Spleen (tissue), 11 donors: ENCODE measurements around the gene VWA3B. TPM values are rescaled to one million over a fixed set of nuclear protein-coding genes. Genes with fewer than 3 reads are reported as not detected.

Experiments
- DNase-seq: peaks from one replicate; pipeline ENCODE4 v3.0.0-alpha.2; 2020
- H3K27ac ChIP-seq, 8 donors: fragments of 200-600 bp; sonication (generic) in 7 of 8; 1 replicate in 4 of 8; 2 replicates in 4 of 8; pipeline versions ENCODE4 v1.5.0 to v1.8.0; 2016 to 2021; ENCODE audit warnings: inconsistent platforms in 4 of 8, mild to moderate bottlenecking in 4 of 8, moderate library complexity in 1 of 8
- H3K27me3 ChIP-seq, 7 donors: fragments of 200-600 bp; sonication (generic) in 6 of 7; replicated peaks in 1 of 7; 1 replicate in 4 of 7; 2 replicates in 3 of 7; pipeline versions ENCODE4 v1.5.0 to v1.8.0; 2016 to 2021; ENCODE audit warnings: inconsistent platforms in 3 of 7, mild to moderate bottlenecking in 1 of 7
- H3K36me3 ChIP-seq, 6 donors: fragments of 200-600 bp; sonication (generic) in 5 of 6; 1 replicate in 4 of 6; 2 replicates in 2 of 6; pipeline versions ENCODE4 v1.5.0 to v1.8.0; 2016 to 2021; ENCODE audit warnings: inconsistent platforms in 2 of 6
- H3K4me1 ChIP-seq, 6 donors: fragments of 200-600 bp; sonication (generic) in 5 of 6; 1 replicate in 3 of 6; 2 replicates in 3 of 6; pipeline versions ENCODE4 v1.5.0 to v1.8.0; 2016 to 2021; ENCODE audit warnings: inconsistent platforms in 3 of 6
- H3K4me3 ChIP-seq, 8 donors: fragments of 200-600 bp; sonication (generic) in 7 of 8; 1 replicate in 4 of 8; 2 replicates in 4 of 8; pipeline versions ENCODE4 v1.5.0 to v1.8.0; 2016 to 2021; ENCODE audit warnings: inconsistent platforms in 4 of 8, mild to moderate bottlenecking in 4 of 8, moderate library complexity in 2 of 8
- H3K9me3 ChIP-seq, 8 donors: fragments of 200-600 bp; sonication (generic) in 7 of 8; 1 replicate in 4 of 8; 2 replicates in 4 of 8; pipeline versions ENCODE4 v1.5.0 to v1.8.0; 2016 to 2021; ENCODE audit warnings: inconsistent platforms in 4 of 8
- CTCF ChIP-seq, 11 experiments: fragments of 200-600 bp in 7 of 11; fragments of 450-650 bp in 4 of 11; sonication (generic) in 4 of 11; IDR thresholded peaks in 8 of 11; conservative IDR thresholded peaks in 3 of 11; 1 replicate in 7 of 11; 2 replicates in 4 of 11; pipeline versions ENCODE4 v1.4.0 to v1.8.0; 2016 to 2021; ENCODE audit warnings: antibody characterized with exemption in 11 of 11, inconsistent platforms in 4 of 11, mild to moderate bottlenecking in 1 of 11
- POLR2A ChIP-seq, 3 donors: fragments of 450-650 bp; IDR thresholded peaks; one replicate each; pipeline ENCODE4 v1.5.1; 2017; ENCODE audit warnings: antibody characterized with exemption in 3 of 3, mild to moderate bottlenecking in 1 of 3
- POLR2AphosphoS5 ChIP-seq, 3 donors: sonication (generic); formaldehyde crosslinking; IDR thresholded peaks; one replicate each; pipeline ENCODE4 v1.5.1; 2017; ENCODE audit warnings: antibody characterized with exemption in 3 of 3
- WGBS, 5 donors: extraction: QIAGEN DNeasy Blood & Tissue Kit in 3 of 5; methylation state at CpG; one replicate each; pipeline versions ENCODE4 v1.1.5 to v1.1.7; 2013 to 2018; 5-methylcytosine and 5-hydroxymethylcytosine counted together
- intact Hi-C: fragments of 100-400 bp; cut with DNase I; formaldehyde crosslinking; loops from one replicate; pipeline ENCODE4 v1.15.0; 2023; ENCODE audit warnings: low total_unique reads
- polyA plus RNA-seq, 3 donors: library from polyadenylated mRNA; stranded (reverse); fragments of 200-250 nt; gene quantifications; one replicate each; pipeline ENCODE4 v1.2.1, GENCODE V29; 2013
- total RNA-seq, 7 donors: library from RNA; depleted of rRNA in 3 of 7; stranded (reverse); fragments of >200 nt in 3 of 7; fragmentation: NEBNext Ultra II Directional in 4 of 7; extraction: Animal tissue kit (Norgen Biotek cat#: 25700) in 4 of 7; gene quantifications; one replicate each; pipeline versions ENCODE4 v1.1.0 to v1.2.1, GENCODE V29; 2016 to 2021
- donor health status: healthy with polysubstance abuse.
- donor health status: DM: no; HTN: no; CAD: no; lungs with moderate emphysema.
- donor health status: DM: no; HTN: no; CAD: no.
- donor health status: Bipolar disorder and iron deficiency.
- donor health status: healthy.
- donor health status: DM: no; HTN: no; CAD: no.
- donor health status: DM: yes; HTN: yes; CAD: no.

Gene VWA3B
- total and polyA plus RNA-seq, 10 donors: 0.02 to 0.13 TPM; not detected in 8

GRCh38 chr2:98350411-98350810 lies 263.4 kb downstream of the VWA3B start:
- DNase-seq: no peak
- Histone ChIP-seq H3K4me1 (peaks cover 8 to 22% (median 13%) of the 10 kb centered on the region in 6 donors), H3K27ac (no peak overlapping the region), H3K9me3 (peaks cover 0 to 18% (median 4%) of the 10 kb centered on the region in 8 donors), H3K27me3 (peaks cover 7 to 68% (median 38%) of the 10 kb centered on the region in 7 donors), H3K4me3 (no peak overlapping the region), H3K36me3 (no peaks in the 10 kb centered on the region)
- TF ChIP-seq CTCF (IDR thresholded peaks at IDR 0.05 in 8 of 11, conservative IDR thresholded peaks at IDR 0.05 in 3 of 11) (no peak), POLR2AphosphoS5 (IDR thresholded peaks at IDR 0.05) (no peak), POLR2A (IDR thresholded peaks at IDR 0.05) (no peak)
- 86 to 95% (median 89%) methylated on average over 1 of the region's 1 CpG for WGBS, 5 donors
- intact Hi-C loops: no loop called here

- peaks cover 0 to 14% (median 0%) of the 10 kb centered on the region in 7 donors for H3K27me3 ChIP-seq
- no peak for TF ChIP-seq POLR2A (IDR thresholded peaks at IDR 0.05)
- TF ChIP-seq CTCF (IDR thresholded peaks at IDR 0.05 in 8 of 11, conservative IDR thresholded peaks at IDR 0.05 in 3 of 11): no peak
- TF ChIP-seq POLR2AphosphoS5 (IDR thresholded peaks at IDR 0.05): no peak
- no peak for DNase-seq
- no peak overlapping the region for H3K27ac ChIP-seq
- H3K4me3 ChIP-seq: no peak overlapping the region
- intact Hi-C loops: no loop called here
- no peaks in the 10 kb centered on the region for H3K4me1 ChIP-seq
- H3K36me3 ChIP-seq: no peaks in the 10 kb centered on the region
- peaks cover 0 to 16% (median 4%) of the 10 kb centered on the region in 8 donors for H3K9me3 ChIP-seq
- 59 to 73% (median 68%) methylated on average over 3 of the region's 3 CpGs for WGBS, 5 donors
Measured at GRCh38 chr2:98355881-98356280, 268.9 kb downstream of the VWA3B start.

- Histone ChIP-seq H3K36me3 (no peaks in the 10 kb centered on the region), H3K4me3 (no peak overlapping the region), H3K27me3 (peaks cover 0 to 6% (median 0%) of the 10 kb centered on the region in 7 donors), H3K27ac (no peak overlapping the region), H3K4me1 (no peaks in the 10 kb centered on the region), H3K9me3 (peaks cover 0 to 15% (median 0%) of the 10 kb centered on the region in 8 donors)
- TF ChIP-seq POLR2AphosphoS5 (IDR thresholded peaks at IDR 0.05): no peak
- TF ChIP-seq CTCF (IDR thresholded peaks at IDR 0.05 in 8 of 11, conservative IDR thresholded peaks at IDR 0.05 in 3 of 11): no peak
- no peak for TF ChIP-seq POLR2A (IDR thresholded peaks at IDR 0.05)
- intact Hi-C loops: no loop called here
- WGBS, 5 donors: 82 to 93% (median 92%) methylated on average over 7 of the region's 7 CpGs
- DNase-seq: no peak
Measured at GRCh38 chr2:98356729-98357128, 269.8 kb downstream of the VWA3B start.

GRCh38 chr2:98357849-98358248 lies 270.9 kb downstream of the VWA3B start:
- Histone ChIP-seq H3K27ac (no peak overlapping the region), H3K27me3 (peaks cover 0 to under 1% (median 0%) of the 10 kb centered on the region in 7 donors), H3K4me1 (no peaks in the 10 kb centered on the region), H3K9me3 (peaks cover 0 to 18% (median 0%) of the 10 kb centered on the region in 8 donors), H3K4me3 (no peak overlapping the region), H3K36me3 (no peaks in the 10 kb centered on the region)
- intact Hi-C loops: no loop called here
- no peak for TF ChIP-seq POLR2A (IDR thresholded peaks at IDR 0.05)
- no peak for TF ChIP-seq POLR2AphosphoS5 (IDR thresholded peaks at IDR 0.05)
- TF ChIP-seq CTCF (IDR thresholded peaks at IDR 0.05 in 8 of 11, conservative IDR thresholded peaks at IDR 0.05 in 3 of 11): no peak
- 81 to 91% (median 87%) methylated on average over 3 of the region's 3 CpGs for WGBS, 5 donors
- DNase-seq: no peak
